Activated T-helper 17 cell treated with anti-CD3 and anti-CD28 coated beads, Interleukin-2, amount 50 U/mL, for 72 hours (primary cell): ENCODE results near the gene ADAMTS14. TPM values are rescaled to one million over a fixed set of nuclear protein-coding genes. Genes with fewer than 3 reads are reported as not detected.
"Not testable (repeated sequence)": the region's sequence is repeated elsewhere in the genome, so short reads cannot be mapped to it uniquely, and the experiment has no call there.

Experiments
- ATAC-seq: fragments of 150-1000 bp; cut with Tn5 transposase; replicated peaks from 2 replicates; pipeline ENCODE4 v1.10.0; 2021; ENCODE audit warnings: mild to moderate bottlenecking, moderate library complexity
- H3K27ac Mint-ChIP-seq: one replicate; pipeline ENCODE4 v1.8.0; 2022; ENCODE audit warnings: mixed read lengths
- H3K27me3 Mint-ChIP-seq: one replicate; pipeline ENCODE4 v1.8.0; 2022; ENCODE audit warnings: mixed read lengths
- H3K36me3 Mint-ChIP-seq: one replicate; pipeline ENCODE4 v1.8.0; 2022; ENCODE audit warnings: low read depth, mild to moderate bottlenecking, mixed read lengths
- H3K4me1 Mint-ChIP-seq: one replicate; pipeline ENCODE4 v1.8.0; 2022; ENCODE audit warnings: mixed read lengths
- H3K4me3 Mint-ChIP-seq: one replicate; pipeline ENCODE4 v1.8.0; 2022; ENCODE audit warnings: mild to moderate bottlenecking, mixed read lengths
- H3K9me3 Mint-ChIP-seq: one replicate; pipeline ENCODE4 v1.8.0; 2022; ENCODE audit warnings: mixed read lengths
- total RNA-seq, 2 donors: library from RNA; stranded (reverse); gene quantifications; one replicate each; pipeline ENCODE4 v1.2.3, GENCODE V29; 2022

The ADAMTS14 gene, protein sequence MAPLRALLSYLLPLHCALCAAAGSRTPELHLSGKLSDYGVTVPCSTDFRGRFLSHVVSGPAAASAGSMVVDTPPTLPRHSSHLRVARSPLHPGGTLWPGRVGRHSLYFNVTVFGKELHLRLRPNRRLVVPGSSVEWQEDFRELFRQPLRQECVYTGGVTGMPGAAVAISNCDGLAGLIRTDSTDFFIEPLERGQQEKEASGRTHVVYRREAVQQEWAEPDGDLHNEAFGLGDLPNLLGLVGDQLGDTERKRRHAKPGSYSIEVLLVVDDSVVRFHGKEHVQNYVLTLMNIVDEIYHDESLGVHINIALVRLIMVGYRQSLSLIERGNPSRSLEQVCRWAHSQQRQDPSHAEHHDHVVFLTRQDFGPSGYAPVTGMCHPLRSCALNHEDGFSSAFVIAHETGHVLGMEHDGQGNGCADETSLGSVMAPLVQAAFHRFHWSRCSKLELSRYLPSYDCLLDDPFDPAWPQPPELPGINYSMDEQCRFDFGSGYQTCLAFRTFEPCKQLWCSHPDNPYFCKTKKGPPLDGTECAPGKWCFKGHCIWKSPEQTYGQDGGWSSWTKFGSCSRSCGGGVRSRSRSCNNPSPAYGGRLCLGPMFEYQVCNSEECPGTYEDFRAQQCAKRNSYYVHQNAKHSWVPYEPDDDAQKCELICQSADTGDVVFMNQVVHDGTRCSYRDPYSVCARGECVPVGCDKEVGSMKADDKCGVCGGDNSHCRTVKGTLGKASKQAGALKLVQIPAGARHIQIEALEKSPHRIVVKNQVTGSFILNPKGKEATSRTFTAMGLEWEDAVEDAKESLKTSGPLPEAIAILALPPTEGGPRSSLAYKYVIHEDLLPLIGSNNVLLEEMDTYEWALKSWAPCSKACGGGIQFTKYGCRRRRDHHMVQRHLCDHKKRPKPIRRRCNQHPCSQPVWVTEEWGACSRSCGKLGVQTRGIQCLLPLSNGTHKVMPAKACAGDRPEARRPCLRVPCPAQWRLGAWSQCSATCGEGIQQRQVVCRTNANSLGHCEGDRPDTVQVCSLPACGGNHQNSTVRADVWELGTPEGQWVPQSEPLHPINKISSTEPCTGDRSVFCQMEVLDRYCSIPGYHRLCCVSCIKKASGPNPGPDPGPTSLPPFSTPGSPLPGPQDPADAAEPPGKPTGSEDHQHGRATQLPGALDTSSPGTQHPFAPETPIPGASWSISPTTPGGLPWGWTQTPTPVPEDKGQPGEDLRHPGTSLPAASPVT
- under 1 TPM; 0.06 to 0.19 TPM for total RNA-seq

DNA sequence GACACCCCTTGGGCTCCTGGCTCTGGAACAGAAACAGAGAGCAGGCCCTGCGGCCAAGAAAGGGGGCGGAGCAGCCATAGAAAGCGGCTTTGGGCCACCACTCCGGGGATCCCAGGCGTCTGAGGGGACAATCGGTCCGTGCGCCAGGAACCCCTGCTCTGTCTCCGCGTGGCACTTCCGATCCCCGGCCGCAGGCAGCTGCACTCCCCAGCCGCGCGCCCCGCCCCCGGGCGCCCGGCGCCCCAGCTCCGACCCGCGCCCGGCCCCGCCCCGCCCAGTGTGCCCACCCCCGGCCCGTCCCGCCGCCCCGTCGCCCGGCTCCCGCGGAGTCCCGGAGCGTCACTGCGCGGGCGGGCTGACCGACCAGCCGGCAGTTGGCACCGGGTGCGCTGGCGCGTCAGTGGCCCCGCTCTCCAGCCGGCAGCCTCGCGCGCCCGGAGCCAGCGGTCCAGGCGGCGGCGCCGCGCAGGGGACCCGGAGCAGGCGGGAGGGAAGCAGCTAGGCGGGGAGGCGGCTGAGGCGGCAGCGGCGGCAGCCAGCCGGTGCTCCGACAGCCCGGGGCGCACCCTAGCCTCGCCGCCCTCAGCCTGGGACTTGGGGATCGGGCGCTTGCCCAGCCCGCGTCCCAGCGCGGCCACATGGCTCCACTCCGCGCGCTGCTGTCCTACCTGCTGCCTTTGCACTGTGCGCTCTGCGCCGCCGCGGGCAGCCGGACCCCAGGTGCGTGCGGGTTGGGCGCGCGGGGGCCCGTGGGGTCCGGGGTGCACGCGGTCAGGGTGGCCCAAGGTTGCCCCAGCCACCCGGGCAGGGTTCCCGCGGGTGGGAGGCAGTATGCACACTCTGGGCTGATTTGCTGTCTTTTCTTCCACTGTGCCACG is at the start of gene ADAMTS14:
ADAMTS14 (plus strand) TSS at position 342 of the 878 bp plus-strand sequence; CDS start at position 639, 297 bp downstream.
- Mint-ChIP-seq H3K27me3 (peaks cover 40% of the 10 kb centered on the region), H3K27ac (no peak within 1 kb of the TSS), H3K9me3 (no peaks in the 10 kb centered on the region), H3K4me1 (peaks cover 6% of the 10 kb centered on the region), H3K4me3 (peak within 1 kb of the TSS; percentile 47), H3K36me3 (no peaks in the 10 kb centered on the region)
- ATAC-seq = peak; percentile 32

GRCh38 chr10:70622541-70622940 is 49.8 kb upstream of the ADAMTS14 start:
- H3K9me3 Mint-ChIP-seq = peaks cover 5% of the 10 kb centered on the region
- no peak overlapping the region for H3K4me3 Mint-ChIP-seq
- no peaks in the 10 kb centered on the region for H3K4me1 Mint-ChIP-seq
- H3K27ac Mint-ChIP-seq = no peak overlapping the region
- ATAC-seq = no peak
- peaks cover 14% of the 10 kb centered on the region for H3K27me3 Mint-ChIP-seq
- H3K36me3 Mint-ChIP-seq = no peaks in the 10 kb centered on the region

DNA sequence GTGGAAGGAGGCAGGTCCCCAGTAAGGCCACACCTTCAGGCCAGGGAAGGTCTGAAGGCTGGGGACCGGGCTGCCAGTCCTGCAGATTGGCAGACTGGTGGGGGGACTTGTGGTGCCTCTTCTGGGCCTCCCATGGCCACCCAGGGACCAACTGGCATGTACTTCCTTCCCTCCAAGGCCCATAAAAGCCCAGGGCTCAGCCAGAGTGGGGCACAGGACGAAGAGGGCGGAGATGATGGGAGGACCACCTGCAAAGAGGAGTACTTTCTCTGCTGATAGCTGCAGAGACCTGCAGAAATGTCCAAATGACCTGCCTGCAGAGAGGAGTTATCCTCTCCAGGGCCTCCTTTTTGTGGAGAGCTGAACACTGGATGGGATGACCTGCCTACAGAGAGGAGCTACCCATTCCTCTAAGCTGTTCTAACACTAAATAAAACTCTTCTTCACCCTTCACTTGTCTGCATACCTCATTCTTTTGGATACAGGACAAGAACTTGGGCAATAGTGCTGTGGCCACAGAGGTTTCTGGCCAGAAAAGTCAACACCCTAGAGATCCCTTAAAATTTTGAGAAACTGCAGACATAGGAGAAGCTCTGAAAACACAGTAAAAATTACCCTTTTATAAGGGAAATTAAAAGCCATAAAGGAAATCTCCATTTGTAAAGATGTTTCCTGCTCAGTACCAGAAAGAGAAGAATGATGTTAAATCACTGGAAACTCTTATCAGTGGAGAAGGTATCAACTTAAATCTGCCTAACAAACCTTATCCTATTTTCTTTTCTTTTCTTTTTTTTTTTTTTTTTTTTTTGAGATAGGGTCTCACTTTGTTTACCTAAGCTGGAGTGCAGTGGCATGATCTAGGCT is 49.1 kb upstream of the ADAMTS14 start:
- H3K36me3 Mint-ChIP-seq = no peaks in the 10 kb centered on the region
- H3K9me3 Mint-ChIP-seq = peaks cover 8% of the 10 kb centered on the region
- no peak overlapping the region for H3K27ac Mint-ChIP-seq
- H3K4me1 Mint-ChIP-seq = no peaks in the 10 kb centered on the region
- H3K27me3 Mint-ChIP-seq = peaks cover 15% of the 10 kb centered on the region
- H3K4me3 Mint-ChIP-seq = no peak overlapping the region
- no peak for ATAC-seq

- Mint-ChIP-seq H3K36me3 (no peaks in the 10 kb centered on the region), H3K4me3 (no peak overlapping the region), H3K27ac (no peak overlapping the region), H3K4me1 (no peaks in the 10 kb centered on the region), H3K9me3 (peaks cover 3% of the 10 kb centered on the region), H3K27me3 (peaks cover 10% of the 10 kb centered on the region)
- no peak for ATAC-seq
Measured at GRCh38 chr10:70626056-70626455, 46.2 kb upstream of the ADAMTS14 start.

GRCh38 chr10:70629338-70629737 is 43.0 kb upstream of the ADAMTS14 start:
- Mint-ChIP-seq H3K36me3 (no peaks in the 10 kb centered on the region), H3K4me3 (no peak overlapping the region), H3K9me3 (peaks cover 3% of the 10 kb centered on the region), H3K27me3 (peaks cover 20% of the 10 kb centered on the region), H3K27ac (no peak overlapping the region), H3K4me1 (no peaks in the 10 kb centered on the region)
- ATAC-seq = no peak

DNA sequence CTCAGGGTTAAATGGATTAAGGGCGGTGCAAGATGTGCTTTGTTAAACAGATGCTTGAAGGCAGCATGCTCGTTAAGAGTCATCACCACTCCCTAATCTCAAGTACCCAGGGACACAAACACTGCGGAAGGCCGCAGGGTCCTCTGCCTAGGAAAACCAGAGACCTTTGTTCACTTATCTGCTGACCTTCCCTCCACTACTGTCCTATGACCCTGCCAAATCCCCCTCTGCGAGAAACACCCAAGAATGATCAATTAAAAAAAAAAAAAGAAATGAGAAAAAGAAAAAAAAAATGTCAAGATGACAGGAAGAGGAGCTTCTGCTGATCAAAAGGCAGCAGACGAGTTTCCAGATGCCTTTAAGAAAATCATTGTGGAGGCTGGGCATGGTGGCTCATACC is 40.6 kb upstream of the ADAMTS14 start:
- H3K27me3 Mint-ChIP-seq = peaks cover 16% of the 10 kb centered on the region
- not testable (repeated sequence) for H3K9me3 Mint-ChIP-seq, H3K36me3 Mint-ChIP-seq, H3K4me3 Mint-ChIP-seq, ATAC-seq, H3K27ac Mint-ChIP-seq, H3K4me1 Mint-ChIP-seq

DNA sequence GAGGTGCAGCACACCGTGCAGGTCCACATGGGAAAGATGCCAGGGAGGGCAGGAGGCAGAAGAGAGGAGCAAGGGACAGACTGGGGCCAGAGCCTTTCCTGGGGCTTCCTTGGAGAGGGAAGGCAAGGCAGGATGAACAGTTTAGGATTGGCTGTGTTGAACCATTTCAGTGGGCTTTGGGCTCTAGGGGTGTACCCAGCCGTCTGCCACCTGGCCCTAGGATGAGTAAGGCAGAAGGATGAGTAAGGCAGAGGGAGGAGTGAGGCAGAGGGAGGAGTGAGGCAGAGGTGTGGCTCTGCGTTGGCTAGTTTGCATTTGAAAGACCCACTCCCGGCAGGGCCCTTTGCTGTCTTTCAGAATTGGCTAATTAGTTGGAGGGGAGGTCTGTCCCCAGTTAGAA is 38.3 kb upstream of the ADAMTS14 start:
- no peaks in the 10 kb centered on the region for H3K4me1 Mint-ChIP-seq
- H3K4me3 Mint-ChIP-seq = no peak overlapping the region
- peak; percentile 65 for ATAC-seq
- peaks cover 13% of the 10 kb centered on the region for H3K27me3 Mint-ChIP-seq
- no peaks in the 10 kb centered on the region for H3K36me3 Mint-ChIP-seq
- no peaks in the 10 kb centered on the region for H3K9me3 Mint-ChIP-seq
- no peak overlapping the region for H3K27ac Mint-ChIP-seq

- H3K27me3 Mint-ChIP-seq = peaks cover 13% of the 10 kb centered on the region
- not testable (repeated sequence) for H3K4me1 Mint-ChIP-seq, H3K9me3 Mint-ChIP-seq, H3K27ac Mint-ChIP-seq, H3K4me3 Mint-ChIP-seq, ATAC-seq, H3K36me3 Mint-ChIP-seq
Measured at GRCh38 chr10:70634515-70634914, 37.8 kb upstream of the ADAMTS14 start.

- H3K27ac Mint-ChIP-seq, H3K36me3 Mint-ChIP-seq, H3K4me3 Mint-ChIP-seq, H3K4me1 Mint-ChIP-seq, H3K9me3 Mint-ChIP-seq, ATAC-seq, H3K27me3 Mint-ChIP-seq: not testable (repeated sequence)
Measured at GRCh38 chr10:70639640-70640383, 32.5 kb upstream of the ADAMTS14 start.

- H3K27ac Mint-ChIP-seq, H3K4me1 Mint-ChIP-seq, H3K9me3 Mint-ChIP-seq, H3K36me3 Mint-ChIP-seq, ATAC-seq, H3K4me3 Mint-ChIP-seq: not testable (repeated sequence)
- H3K27me3 Mint-ChIP-seq = peaks cover 15% of the 10 kb centered on the region
Measured at GRCh38 chr10:70643272-70643671, 29.0 kb upstream of the ADAMTS14 start.

DNA sequence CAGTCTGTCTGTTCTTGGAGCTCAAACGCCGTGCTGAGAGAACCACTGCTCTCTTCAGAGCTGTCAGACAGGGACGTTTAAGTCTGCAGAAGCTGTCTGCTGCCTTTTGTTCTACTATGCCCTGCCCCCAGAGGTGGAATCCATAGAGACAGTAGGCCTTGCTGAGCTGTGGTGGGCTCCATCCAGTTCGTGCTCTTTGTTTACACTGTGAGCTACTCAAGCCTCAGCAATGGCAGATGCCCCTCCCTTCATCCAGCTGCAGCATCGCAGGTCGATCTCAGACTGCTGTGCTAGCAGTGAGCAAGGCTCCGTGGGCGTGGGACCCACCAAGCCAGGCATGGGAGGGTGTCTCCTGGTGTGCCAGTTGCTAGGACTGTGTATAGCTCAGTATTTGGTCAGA is 27.3 kb upstream of the ADAMTS14 start:
- not testable (repeated sequence) for H3K4me1 Mint-ChIP-seq
- H3K27me3 Mint-ChIP-seq = peaks cover 15% of the 10 kb centered on the region

GRCh38 chr10:70647086-70647485 is 25.2 kb upstream of the ADAMTS14 start:
- no peak for ATAC-seq

More for the DNA sequence above, 27.3 kb upstream of the ADAMTS14 start:
- H3K27ac Mint-ChIP-seq, H3K4me3 Mint-ChIP-seq, ATAC-seq, H3K36me3 Mint-ChIP-seq: not testable (repeated sequence)
- H3K9me3 Mint-ChIP-seq = peaks cover 11% of the 10 kb centered on the region

More at GRCh38 chr10:70647086-70647485, 25.2 kb upstream of the ADAMTS14 start:
- no peaks in the 10 kb centered on the region for H3K4me1 Mint-ChIP-seq
- peaks cover 18% of the 10 kb centered on the region for H3K9me3 Mint-ChIP-seq
- no peak overlapping the region for H3K27ac Mint-ChIP-seq
- peaks cover 15% of the 10 kb centered on the region for H3K27me3 Mint-ChIP-seq
- H3K36me3 Mint-ChIP-seq = no peaks in the 10 kb centered on the region
- no peak overlapping the region for H3K4me3 Mint-ChIP-seq
